HG02623 (cell line): ENCODE measurements around the gene TESPA1.
"Not testable (repeated sequence)": the region's sequence is repeated elsewhere in the genome, so short reads cannot be mapped to it uniquely, and the experiment has no call there.

Experiments
- ATAC-seq: cut with Tn5 transposase; IDR thresholded peaks from one replicate; pipeline ENCODE4 v1.9.1; 2021; ENCODE audit warnings: moderate library complexity; ENCODE audit not compliant: unreplicated experiment

The TESPA1 gene

GRCh38 chr12:54984658-54985376 lies at the start of gene TESPA1:
TESPA1 (minus strand) TSS chr12:54984762; CDS start chr12:54974562, 10,200 bp downstream.
- peak; percentile 93 for ATAC-seq

GRCh38 chr12:55034218-55034617 lies 49.7 kb upstream of the TESPA1 start:
- ATAC-seq, result no peak

- no peak for ATAC-seq
These were observed 40.9 kb upstream of the TESPA1 start for GRCh38 chr12:55025508-55025907.

GRCh38 chr12:55024575-55024974 lies 40.0 kb upstream of the TESPA1 start:
- no peak for ATAC-seq

- no peak for ATAC-seq
These were observed 35.2 kb upstream of the TESPA1 start, which contains the start of gene NEUROD4 for GRCh38 chr12:55019784-55020183. NEUROD4 (plus strand) TSS chr12:55019974; CDS start chr12:55026440, 6,466 bp downstream.

GRCh38 chr12:55017416-55017925 lies 32.9 kb upstream of the TESPA1 start:
- no peak for ATAC-seq

- no peak for ATAC-seq
These were observed 24.5 kb upstream of the TESPA1 start for GRCh38 chr12:55008944-55009585.

GRCh38 chr12:55002355-55002754 lies 17.8 kb upstream of the TESPA1 start:
- ATAC-seq, result no peak

- ATAC-seq, result no peak
These were observed 16.8 kb upstream of the TESPA1 start for GRCh38 chr12:55001198-55001868.

- no peak for ATAC-seq
These were observed 14.5 kb upstream of the TESPA1 start for GRCh38 chr12:54998958-54999510.

- no peak for ATAC-seq
These were observed 13.5 kb upstream of the TESPA1 start for GRCh38 chr12:54997929-54998522.

GRCh38 chr12:54996205-54996604 lies 11.6 kb upstream of the TESPA1 start:
- no peak for ATAC-seq

- ATAC-seq, result peak; percentile 34
These were observed 8.7 kb upstream of the TESPA1 start for GRCh38 chr12:54993181-54993835.

GRCh38 chr12:54991991-54992375 lies 7.4 kb upstream of the TESPA1 start:
- ATAC-seq, result peak; percentile 29

GRCh38 chr12:54991161-54991990 lies 6.8 kb upstream of the TESPA1 start:
- peak; percentile 66 for ATAC-seq

GRCh38 chr12:54989829-54990228 lies 5.3 kb upstream of the TESPA1 start:
- no peak for ATAC-seq

- peak; percentile 25 for ATAC-seq
These were observed 4.0 kb upstream of the TESPA1 start for GRCh38 chr12:54988402-54989054.

- ATAC-seq, result no peak
These were observed 3.2 kb upstream of the TESPA1 start for GRCh38 chr12:54987611-54988231.

GRCh38 chr12:54986773-54987172 lies 2.2 kb upstream of the TESPA1 start:
- ATAC-seq, result not testable (repeated sequence)
